ENCODE measurements around the gene IFITM5.

- TF ChIP-seq, protein P1, sequence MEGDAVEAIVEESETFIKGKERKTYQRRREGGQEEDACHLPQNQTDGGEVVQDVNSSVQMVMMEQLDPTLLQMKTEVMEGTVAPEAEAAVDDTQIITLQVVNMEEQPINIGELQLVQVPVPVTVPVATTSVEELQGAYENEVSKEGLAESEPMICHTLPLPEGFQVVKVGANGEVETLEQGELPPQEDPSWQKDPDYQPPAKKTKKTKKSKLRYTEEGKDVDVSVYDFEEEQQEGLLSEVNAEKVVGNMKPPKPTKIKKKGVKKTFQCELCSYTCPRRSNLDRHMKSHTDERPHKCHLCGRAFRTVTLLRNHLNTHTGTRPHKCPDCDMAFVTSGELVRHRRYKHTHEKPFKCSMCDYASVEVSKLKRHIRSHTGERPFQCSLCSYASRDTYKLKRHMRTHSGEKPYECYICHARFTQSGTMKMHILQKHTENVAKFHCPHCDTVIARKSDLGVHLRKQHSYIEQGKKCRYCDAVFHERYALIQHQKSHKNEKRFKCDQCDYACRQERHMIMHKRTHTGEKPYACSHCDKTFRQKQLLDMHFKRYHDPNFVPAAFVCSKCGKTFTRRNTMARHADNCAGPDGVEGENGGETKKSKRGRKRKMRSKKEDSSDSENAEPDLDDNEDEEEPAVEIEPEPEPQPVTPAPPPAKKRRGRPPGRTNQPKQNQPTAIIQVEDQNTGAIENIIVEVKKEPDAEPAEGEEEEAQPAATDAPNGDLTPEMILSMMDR (IDR thresholded peaks at IDR 0.05) = no peak
- TF ChIP-seq POLR2A (IDR thresholded peaks at IDR 0.05) (no peak), POLR2AphosphoS5 (IDR thresholded peaks at IDR 0.05) (no peak)
These were observed 17.6 kb upstream of the IFITM5 start for GRCh38 chr11:316891-317301.
